Measurements from ENCODE around the gene DOC2B.

DNA sequence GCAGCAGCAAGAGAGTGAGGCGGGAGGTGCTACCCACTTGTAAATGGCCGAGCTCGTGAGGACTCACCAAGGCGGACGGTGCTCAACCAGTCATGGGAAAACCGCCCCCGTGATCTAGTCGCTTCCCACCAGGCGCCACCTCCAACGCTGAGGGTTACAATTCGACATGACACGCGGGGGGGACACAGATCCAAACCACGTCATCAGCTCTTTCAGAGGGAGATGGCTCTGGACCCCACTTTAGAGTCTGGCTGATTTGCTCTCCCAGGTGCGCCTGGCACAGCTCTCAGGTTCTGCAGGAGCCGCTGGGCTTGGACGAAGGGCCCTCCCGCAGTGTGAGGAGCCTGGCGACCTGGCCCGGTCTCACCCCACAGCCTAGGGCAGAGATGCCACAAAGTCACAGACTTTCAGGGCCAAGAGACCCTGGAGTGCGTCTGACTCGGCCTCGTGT lies 21.1 kb upstream of the DOC2B start:
- no peak for TF ChIP-seq CBX5 (IDR thresholded peaks at IDR 0.05; ENCODE audit: low read depth, low read length)
- TF ChIP-seq, protein P1, sequence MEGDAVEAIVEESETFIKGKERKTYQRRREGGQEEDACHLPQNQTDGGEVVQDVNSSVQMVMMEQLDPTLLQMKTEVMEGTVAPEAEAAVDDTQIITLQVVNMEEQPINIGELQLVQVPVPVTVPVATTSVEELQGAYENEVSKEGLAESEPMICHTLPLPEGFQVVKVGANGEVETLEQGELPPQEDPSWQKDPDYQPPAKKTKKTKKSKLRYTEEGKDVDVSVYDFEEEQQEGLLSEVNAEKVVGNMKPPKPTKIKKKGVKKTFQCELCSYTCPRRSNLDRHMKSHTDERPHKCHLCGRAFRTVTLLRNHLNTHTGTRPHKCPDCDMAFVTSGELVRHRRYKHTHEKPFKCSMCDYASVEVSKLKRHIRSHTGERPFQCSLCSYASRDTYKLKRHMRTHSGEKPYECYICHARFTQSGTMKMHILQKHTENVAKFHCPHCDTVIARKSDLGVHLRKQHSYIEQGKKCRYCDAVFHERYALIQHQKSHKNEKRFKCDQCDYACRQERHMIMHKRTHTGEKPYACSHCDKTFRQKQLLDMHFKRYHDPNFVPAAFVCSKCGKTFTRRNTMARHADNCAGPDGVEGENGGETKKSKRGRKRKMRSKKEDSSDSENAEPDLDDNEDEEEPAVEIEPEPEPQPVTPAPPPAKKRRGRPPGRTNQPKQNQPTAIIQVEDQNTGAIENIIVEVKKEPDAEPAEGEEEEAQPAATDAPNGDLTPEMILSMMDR (IDR thresholded peaks at IDR 0.05; ENCODE audit: control extremely low read depth in 1 of 3, insufficient read depth in 1 of 3, low read depth in 1 of 3, low read length in 3 of 3) = no peak
- TF ChIP-seq POLR2A (IDR thresholded peaks at IDR 0.05; ENCODE audit: control extremely low read depth in 1 of 2, low read depth in 2 of 2, low read length in 2 of 2) = no peak
- TF ChIP-seq POLR2AphosphoS5 (IDR thresholded peaks at IDR 0.05; ENCODE audit: low read depth, low read length) = no peak

Data from H1 (cell line).